HepG2 (cell line): Measurements from ENCODE around the gene DLX4. TPM values are rescaled to one million over a fixed set of nuclear protein-coding genes. Genes with fewer than 3 reads are reported as not detected.
A peak's percentile ranks its signal among the peaks of the same experiment; 100 is the strongest.

Source experiments
- AGO2 ChIP-seq: fragments of 200-400 bp; formaldehyde crosslinking; optimal IDR thresholded peaks from 2 replicates; pipeline ENCODE3; 2017; ENCODE audit warnings: mild to moderate bottlenecking, low read depth, low read length, moderate library complexity
- ATM ChIP-seq: fragments of 450-650 bp; IDR thresholded peaks from 2 replicates; pipeline ENCODE4 v1.7.1; 2017; ENCODE audit warnings: mild to moderate bottlenecking, borderline replicate concordance
- CEBPG ChIP-seq: IDR thresholded peaks from 2 replicates; pipeline ENCODE4 v1.6.1; 2016
- ELF1 ChIP-seq: sonication (generic); formaldehyde crosslinking; IDR thresholded peaks from 2 replicates; pipeline ENCODE4 v1.4.0; 2020; ENCODE audit warnings: missing genetic modification reagents
- ELF3 ChIP-seq: IDR thresholded peaks from 2 replicates; pipeline ENCODE4 v1.6.1; 2016; ENCODE audit warnings: missing genetic modification reagents, missing compliant biosample characterization
- HNF4A ChIP-seq: sonication (generic); formaldehyde crosslinking; IDR thresholded peaks from 2 replicates; pipeline ENCODE4 v1.4.0; 2020; ENCODE audit warnings: missing genetic modification reagents
- HOXA3 ChIP-seq: sonication (generic); formaldehyde crosslinking; IDR thresholded peaks from 2 replicates; pipeline ENCODE4 v1.5.0; 2020; ENCODE audit warnings: missing genetic modification reagents
- MAFK ChIP-seq, 2 experiments: IDR thresholded peaks in 1 of 2; conservative IDR thresholded peaks in 1 of 2; 2 replicates each; pipeline ENCODE4 v1.6.1; 2011; ENCODE audit warnings: improper control_type of control experiment in 2 of 2, low read length in 2 of 2
- MIER2 ChIP-seq: IDR thresholded peaks from 2 replicates; pipeline ENCODE4 v1.6.1; 2016; ENCODE audit warnings: missing biosample characterization, missing genetic modification reagents
- PBX3 ChIP-seq: sonication (generic); formaldehyde crosslinking; IDR thresholded peaks from 2 replicates; pipeline ENCODE4 v1.8.1; 2023; ENCODE audit warnings: missing genetic modification reagents, inconsistent platforms, borderline replicate concordance
- RFX5 ChIP-seq: IDR thresholded peaks from 2 replicates; pipeline ENCODE4 v1.6.1; 2011; ENCODE audit warnings: low read depth, low read length, improper control_type of control experiment
- RFXAP ChIP-seq: sonication (generic); formaldehyde crosslinking; IDR thresholded peaks from 2 replicates; pipeline ENCODE4 v1.4.0; 2020; ENCODE audit warnings: missing genetic modification reagents, borderline replicate concordance
- RXRB ChIP-seq: IDR thresholded peaks from 2 replicates; pipeline ENCODE4 v1.6.1; 2016; ENCODE audit warnings: borderline replicate concordance, missing genetic modification reagents, missing compliant biosample characterization
- SOX6 ChIP-seq, 2 experiments: fragments of 450-650 bp in 1 of 2; sonication (generic) in 1 of 2; formaldehyde crosslinking in 1 of 2; IDR thresholded peaks; 2 replicates each; pipeline versions ENCODE4 v1.4.0 to v1.6.1; 2017 to 2020; ENCODE audit warnings: antibody characterized with exemption in 1 of 2, mild to moderate bottlenecking in 1 of 2, missing genetic modification reagents in 1 of 2
- SP5 ChIP-seq: IDR thresholded peaks from 2 replicates; pipeline ENCODE4 v1.6.1; 2016; ENCODE audit warnings: low read depth, borderline replicate concordance
- SRY ChIP-seq: sonication (generic); formaldehyde crosslinking; IDR thresholded peaks from 2 replicates; pipeline ENCODE4 v1.8.0; 2022; ENCODE audit warnings: mild to moderate bottlenecking, missing genetic modification reagents
- TBX2 ChIP-seq: sonication (generic); formaldehyde crosslinking; IDR thresholded peaks from 2 replicates; pipeline ENCODE4 v1.5.0; 2020; ENCODE audit warnings: missing genetic modification reagents, mild to moderate bottlenecking, borderline replicate concordance
- TSC22D2 ChIP-seq: sonication (generic); formaldehyde crosslinking; IDR thresholded peaks from 2 replicates; pipeline ENCODE4 v1.5.1; 2020; ENCODE audit warnings: missing genetic modification reagents, mild to moderate bottlenecking, borderline replicate concordance
- ZBTB21 ChIP-seq: sonication (generic); formaldehyde crosslinking; IDR thresholded peaks from 2 replicates; pipeline ENCODE4 v1.4.0; 2020; ENCODE audit warnings: missing genetic modification reagents
- ZFAT ChIP-seq: sonication (generic); formaldehyde crosslinking; conservative IDR thresholded peaks from 2 replicates; pipeline ENCODE4 v1.8.1; 2023; ENCODE audit warnings: missing genetic modification reagents, inconsistent platforms
- ZNF292 ChIP-seq: sonication (generic); formaldehyde crosslinking; IDR thresholded peaks from 2 replicates; pipeline ENCODE4 v1.8.1; 2022; ENCODE audit warnings: mild to moderate bottlenecking, low read depth, missing genetic modification reagents, borderline replicate concordance
- ZNF337 ChIP-seq: sonication (generic); formaldehyde crosslinking; IDR thresholded peaks from 2 replicates; pipeline ENCODE4 v1.5.1; 2020; ENCODE audit warnings: missing genetic modification reagents, low read depth, mild to moderate bottlenecking, borderline replicate concordance
- ZNF547 ChIP-seq: sonication (generic); formaldehyde crosslinking; IDR thresholded peaks from 2 replicates; pipeline ENCODE4 v1.5.1; 2020; ENCODE audit warnings: mild to moderate bottlenecking, missing genetic modification reagents
- ZNF598 ChIP-seq: sonication (generic); formaldehyde crosslinking; IDR thresholded peaks from 2 replicates; pipeline ENCODE4 v1.5.1; 2020; ENCODE audit warnings: mild to moderate bottlenecking, missing genetic modification reagents, borderline replicate concordance
- ZNF691 ChIP-seq: sonication (generic); formaldehyde crosslinking; IDR thresholded peaks from 2 replicates; pipeline ENCODE4 v1.4.0; 2020; ENCODE audit warnings: missing genetic modification reagents, low read depth, mild to moderate bottlenecking, borderline replicate concordance
- ZNF737 ChIP-seq: sonication (generic); formaldehyde crosslinking; IDR thresholded peaks from 2 replicates; pipeline ENCODE4 v1.5.0; 2020; ENCODE audit warnings: missing genetic modification reagents, mild to moderate bottlenecking, borderline replicate concordance
- ZNF772 ChIP-seq: sonication (generic); formaldehyde crosslinking; IDR thresholded peaks from 2 replicates; pipeline ENCODE4 v1.5.0; 2020; ENCODE audit warnings: mild to moderate bottlenecking, missing genetic modification reagents
- ZSCAN31 ChIP-seq: sonication (generic); formaldehyde crosslinking; IDR thresholded peaks from 2 replicates; pipeline ENCODE4 v1.5.0; 2020; ENCODE audit warnings: low read depth, mild to moderate bottlenecking, missing genetic modification reagents
- polyA plus RNA-seq, 8 experiments: library from polyadenylated mRNA; depleted of rRNA in 3 of 8; stranded (reverse) in 7 of 8; unstranded in 1 of 8; fragments of >200 nt; fragmentation: Illumina TruSeq in 4 of 8; extraction: Trizol in 4 of 8; gene quantifications; 2 replicates each; pipeline versions ENCODE4 v1.2.1 to v1.2.3, GENCODE V29; 2011 to 2016; ENCODE audit warnings: low read depth in 4 of 8, missing spikeins in 1 of 8, mixed read lengths in 1 of 8; ENCODE audit not compliant: insufficient read depth in 1 of 8
- total RNA-seq, 5 experiments: library from RNA; depleted of rRNA; stranded (reverse); fragments of >200 nt; fragmentation: Illumina TruSeq; extraction: Trizol; gene quantifications; 2 replicates each; pipeline ENCODE4 v1.2.3, GENCODE V29; 2016; ENCODE audit warnings: low read depth in 1 of 5

Gene DLX4
- total and polyA plus RNA-seq, 2 of the 13 experiments (the other 11 are each of a cell fraction or from before 2014, with no cell fraction given), result 0.55 to 2.3 TPM

- TF ChIP-seq ZNF598 (CRISPR knock-in tag), result 0 out of 2 replicates have a peak, but pooled peaks have one; percentile 48
- no peak for TF ChIP-seq AGO2
- peak; percentile 51; the same call in 1 of the 2 replicates for TF ChIP-seq ZBTB21
- TF ChIP-seq ZNF737 (CRISPR knock-in tag), result no peak
- TF ChIP-seq HNF4A (CRISPR knock-in tag), result peak; percentile 66
- TF ChIP-seq ELF3 (CRISPR knock-in tag), result peak; percentile 98
- TF ChIP-seq RFXAP, result 0 out of 2 replicates have a peak, but pooled peaks have one; percentile 55
- peak; percentile 83 for TF ChIP-seq ZNF292
- peak; percentile 67; the same call in 1 of the 2 replicates for TF ChIP-seq MIER2 (CRISPR knock-in tag)
- 0 out of 2 replicates have a peak, but pooled peaks have one; percentile 10 for TF ChIP-seq RXRB
- no peak for TF ChIP-seq ATM
- peak in 1 of 2 experiments; percentile 1; a peak in 1 of 4 replicates for TF ChIP-seq MAFK (conservative IDR thresholded peaks at IDR 0.05 in 1 of 2, IDR thresholded peaks at IDR 0.05 in 1 of 2; ENCODE audit: low read length in 2 of 2)
- TF ChIP-seq ZNF547 (CRISPR knock-in tag), result no peak
- TF ChIP-seq RFX5, result no peak
- 0 out of 2 replicates have a peak, but pooled peaks have one; percentile 48 for TF ChIP-seq SP5 (CRISPR knock-in tag)
- peak; percentile 78; the same call in 1 of the 2 replicates for TF ChIP-seq HOXA3 (CRISPR knock-in tag)
- peak; percentile 63; the same call in 1 of the 2 replicates for TF ChIP-seq TBX2 (CRISPR knock-in tag)
- TF ChIP-seq ZNF337, result peak; percentile 59; the same call in 1 of the 2 replicates
- TF ChIP-seq ELF1 (CRISPR knock-in tag), result peak; percentile 66; the same call in 1 of the 2 replicates
- no peak for TF ChIP-seq SOX6 (IDR thresholded peaks at IDR 0.05)
- TF ChIP-seq SOX6 (CRISPR knock-in tag; IDR thresholded peaks at IDR 0.05), result peak; percentile 85
- no peak for TF ChIP-seq PBX3 (CRISPR knock-in tag)
- no peak for TF ChIP-seq ZFAT (CRISPR knock-in tag)
- TF ChIP-seq TSC22D2 (CRISPR knock-in tag), result 0 out of 2 replicates have a peak, but pooled peaks have one; percentile 32
- peak; percentile 56; the same call in 1 of the 2 replicates for TF ChIP-seq ZSCAN31 (CRISPR knock-in tag)
- TF ChIP-seq SRY, result no peak
- 0 out of 2 replicates have a peak, but pooled peaks have one; percentile 29 for TF ChIP-seq ZNF772 (CRISPR knock-in tag)
- TF ChIP-seq CEBPG, result peak; percentile 71
- no peak for TF ChIP-seq ZNF691
These were observed 29.7 kb upstream of the DLX4 start (continued) for GRCh38 chr17:49939318-49939717.
